ENCODE data around the gene CAPNS2. TPM values are rescaled to one million over a fixed set of nuclear protein-coding genes. Genes with fewer than 3 reads are reported as not detected.
"Not testable (repeated sequence)": the region's sequence is repeated elsewhere in the genome, so short reads cannot be mapped to it uniquely, and the experiment has no call there.

Gene CAPNS2
- total and polyA plus RNA-seq, 9 donors, result 0.53 to 1.4 (median 0.69) TPM; not detected in 4

DNA sequence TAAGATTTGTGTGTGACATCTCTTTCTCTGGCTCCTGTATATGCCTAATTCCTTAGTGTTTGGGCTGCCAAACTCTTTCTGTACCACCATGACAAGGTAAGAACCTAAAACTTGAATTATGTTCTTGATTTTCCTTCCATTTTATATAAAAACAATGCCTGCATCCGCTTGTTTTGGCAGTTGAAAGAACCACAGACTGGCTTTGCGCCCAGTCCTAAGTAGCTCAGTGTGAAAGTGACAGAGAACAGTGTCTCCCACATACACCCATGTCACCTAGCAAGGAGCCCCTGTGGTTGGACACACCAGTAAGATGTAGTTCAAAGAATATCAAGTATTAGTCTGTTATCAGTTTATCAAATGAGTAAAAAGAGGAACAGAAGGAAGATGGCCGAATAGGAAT, 48.6 kb downstream of the CAPNS2 start:
- H3K9me3 ChIP-seq, result no peaks in the 10 kb centered on the region
- no peak for TF ChIP-seq EP300 (IDR thresholded peaks at IDR 0.05)
- TF ChIP-seq, protein P1, sequence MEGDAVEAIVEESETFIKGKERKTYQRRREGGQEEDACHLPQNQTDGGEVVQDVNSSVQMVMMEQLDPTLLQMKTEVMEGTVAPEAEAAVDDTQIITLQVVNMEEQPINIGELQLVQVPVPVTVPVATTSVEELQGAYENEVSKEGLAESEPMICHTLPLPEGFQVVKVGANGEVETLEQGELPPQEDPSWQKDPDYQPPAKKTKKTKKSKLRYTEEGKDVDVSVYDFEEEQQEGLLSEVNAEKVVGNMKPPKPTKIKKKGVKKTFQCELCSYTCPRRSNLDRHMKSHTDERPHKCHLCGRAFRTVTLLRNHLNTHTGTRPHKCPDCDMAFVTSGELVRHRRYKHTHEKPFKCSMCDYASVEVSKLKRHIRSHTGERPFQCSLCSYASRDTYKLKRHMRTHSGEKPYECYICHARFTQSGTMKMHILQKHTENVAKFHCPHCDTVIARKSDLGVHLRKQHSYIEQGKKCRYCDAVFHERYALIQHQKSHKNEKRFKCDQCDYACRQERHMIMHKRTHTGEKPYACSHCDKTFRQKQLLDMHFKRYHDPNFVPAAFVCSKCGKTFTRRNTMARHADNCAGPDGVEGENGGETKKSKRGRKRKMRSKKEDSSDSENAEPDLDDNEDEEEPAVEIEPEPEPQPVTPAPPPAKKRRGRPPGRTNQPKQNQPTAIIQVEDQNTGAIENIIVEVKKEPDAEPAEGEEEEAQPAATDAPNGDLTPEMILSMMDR (IDR thresholded peaks at IDR 0.05), result no peak
- TF ChIP-seq POLR2A (IDR thresholded peaks at IDR 0.05), result no peak
- H3K27ac ChIP-seq, result no peak overlapping the region
- H3K4me3 ChIP-seq, result no peak overlapping the region
- no peak for DNase-seq
- WGBS, 3 donors, result 80 to 85% (median 83%) methylated on average over 3 of the region's 3 CpGs
- no peaks in the 10 kb centered on the region for H3K27me3 ChIP-seq
- intact Hi-C loops (cut with DNase I), result no loop called here
- no peaks in the 10 kb centered on the region for H3K36me3 ChIP-seq
- no peaks in the 10 kb centered on the region for H3K4me1 ChIP-seq (ENCODE audit: insufficient read depth)

- H3K27ac ChIP-seq, result not testable (repeated sequence)
Observed at GRCh38 chr16:55615670-55616069, 49.2 kb downstream of the CAPNS2 start.

More at GRCh38 chr16:55615670-55616069, 49.2 kb downstream of the CAPNS2 start:
- DNase-seq; H3K27me3 ChIP-seq; H3K36me3 ChIP-seq; H3K9me3 ChIP-seq; H3K4me1 ChIP-seq (ENCODE audit: insufficient read depth); intact Hi-C loops (cut with DNase I); H3K4me3 ChIP-seq: not testable (repeated sequence)
- 83 to 91% (median 84%) methylated on average over 11 of the region's 11 CpGs for WGBS, 3 donors

Other genes starting within 250 kb of the CAPNS2 start
- under 1 TPM in 4 of 7 donors, not detected in 3; 0.07 to 0.80 (median 0.18) TPM for gene IRX6, start 242.5 kb upstream of the CAPNS2 start, total RNA-seq
- under 1 TPM; 0.06 to 0.07 TPM for gene IRX6, start 242.5 kb upstream of the CAPNS2 start, polyA plus RNA-seq
- gene MMP2, start 87.5 kb upstream of the CAPNS2 start, total RNA-seq, result 100 to 1,000 TPM; 102 to 629 (median 300) TPM
- gene MMP2, start 87.5 kb upstream of the CAPNS2 start, polyA plus RNA-seq, result 100 to 1,000 TPM; 191 to 483 TPM
- 10 to 100 TPM; 19.1 to 39.7 (median 28.0) TPM for gene LPCAT2, start 57.6 kb upstream of the CAPNS2 start, total RNA-seq
- gene LPCAT2, start 57.6 kb upstream of the CAPNS2 start, polyA plus RNA-seq, result 10 to 100 TPM; 12.2 to 15.3 TPM
- gene SLC6A2, start 89.3 kb downstream of the CAPNS2 start, total RNA-seq, result under 1 TPM in 4 of 7 donors, not detected in 3; 0.08 to 0.30 (median 0.19) TPM
- under 1 TPM; 0.20 to 0.36 TPM for gene SLC6A2, start 89.3 kb downstream of the CAPNS2 start, polyA plus RNA-seq

Measured in ovary (tissue), 9 donors.